ENCODE measurements around the gene MBTPS1.

The MBTPS1 gene

DNA sequence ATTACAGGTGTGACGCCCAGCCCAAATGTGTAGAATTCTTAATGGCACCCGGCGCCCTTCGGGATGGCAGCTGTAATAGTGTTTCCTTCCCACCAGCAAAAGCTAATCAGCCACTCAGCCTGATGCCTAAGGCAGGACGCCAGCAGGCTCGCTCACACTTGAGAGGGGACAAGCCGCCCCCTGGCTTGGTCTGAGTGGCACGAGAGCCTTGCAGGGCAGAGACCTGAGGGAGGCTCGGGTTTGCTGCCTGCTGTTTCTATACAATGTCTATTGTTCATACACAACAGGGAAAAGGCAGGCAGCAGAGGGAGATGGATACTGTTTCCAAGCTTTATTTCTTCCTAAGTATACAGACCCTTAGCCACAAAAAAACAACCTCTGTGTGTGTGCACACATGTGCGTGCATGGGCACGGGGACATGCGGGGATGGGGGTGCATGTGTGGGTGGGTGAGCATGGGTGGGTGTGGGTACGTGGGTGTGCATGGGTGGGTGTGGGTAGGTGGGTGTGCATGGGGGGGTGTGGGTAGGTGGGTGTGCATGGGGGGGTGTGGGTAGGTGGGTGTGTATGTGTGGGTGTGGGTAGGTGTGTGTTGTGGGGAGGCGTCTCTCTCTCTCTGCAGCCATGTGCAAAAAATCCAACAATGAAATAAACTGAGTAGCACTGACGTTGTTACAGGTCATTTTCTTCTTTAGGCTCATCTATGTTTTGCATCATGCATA, 84.1 kb downstream of the MBTPS1 start:
- no peak for DNase-seq

DNA sequence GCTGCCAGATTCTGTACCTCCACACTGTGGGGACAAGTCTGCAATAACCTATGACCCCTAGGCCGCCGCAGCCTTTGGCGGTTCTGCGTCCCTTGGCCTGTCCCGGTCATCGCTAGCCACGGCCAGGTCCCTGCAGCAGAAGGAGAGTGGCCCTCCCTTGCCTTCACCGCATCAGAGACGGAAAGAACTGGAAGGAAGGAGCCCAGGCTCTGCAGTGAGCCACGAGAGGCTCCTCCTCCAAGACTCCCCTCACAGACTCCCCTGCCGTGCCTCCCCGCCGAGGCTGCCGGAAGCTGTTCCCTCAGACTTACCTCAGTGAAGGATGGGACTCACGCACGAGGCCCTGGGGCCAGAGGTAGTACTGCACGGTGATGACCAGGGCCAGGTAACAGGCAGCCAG, 85.2 kb downstream of the MBTPS1 start:
- DNase-seq: no peak

DNA sequence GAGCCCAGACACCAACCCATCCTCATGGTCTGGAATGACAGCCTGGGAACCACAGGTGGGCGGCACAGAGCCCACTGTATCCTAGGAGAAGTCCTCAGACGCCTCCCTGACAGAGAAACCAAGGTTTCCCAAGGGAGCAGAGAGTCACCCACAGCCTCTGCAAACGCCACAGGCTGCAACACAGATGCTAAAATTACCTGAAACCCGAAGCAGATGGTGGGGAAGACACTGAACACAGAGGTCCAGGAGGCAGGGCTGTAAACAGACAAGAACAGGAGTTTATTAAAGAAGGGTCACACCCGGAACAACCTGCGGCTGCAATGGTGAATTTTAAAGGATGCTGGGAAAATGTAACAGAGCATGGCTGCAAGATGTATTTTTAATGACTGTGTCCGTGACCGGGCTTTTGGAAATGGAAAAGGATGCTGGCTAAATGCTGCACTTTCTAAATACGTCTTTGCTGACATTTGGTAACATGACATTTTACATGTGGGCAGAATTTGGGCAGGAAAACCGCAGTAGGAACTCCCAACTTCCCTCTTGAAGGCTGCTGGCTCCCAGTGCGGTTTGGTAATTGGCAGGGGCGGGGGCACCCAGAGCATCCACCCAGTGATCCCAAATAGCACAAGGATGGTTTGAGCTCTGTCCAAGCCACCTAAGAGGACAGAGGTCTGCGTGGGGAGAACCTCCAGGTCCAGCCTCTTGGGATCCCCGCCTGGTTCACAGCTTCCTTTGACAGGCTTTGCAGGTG, 87.3 kb downstream of the MBTPS1 start:
- DNase-seq: no peak

DNA sequence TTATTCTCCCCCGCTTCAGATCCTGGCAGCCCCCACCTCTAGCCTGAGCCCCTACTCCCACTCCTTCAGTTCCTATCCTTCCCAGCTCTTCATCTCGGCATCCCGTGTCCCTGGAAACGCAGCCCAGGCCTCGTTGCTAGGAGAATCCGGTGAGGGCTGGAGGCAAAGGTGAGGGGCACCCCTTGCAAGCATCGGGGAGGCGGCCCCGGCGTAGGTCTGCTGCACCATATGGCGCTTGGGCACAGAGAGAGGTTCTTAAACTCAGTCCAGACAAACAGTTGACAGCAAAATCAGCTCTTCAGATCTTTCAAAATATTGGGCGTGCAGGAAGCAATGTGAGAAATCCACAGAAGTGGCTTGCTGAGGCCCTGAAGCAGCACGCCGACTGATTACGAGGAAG, 89.1 kb downstream of the MBTPS1 start:
- DNase-seq: no peak

DNA sequence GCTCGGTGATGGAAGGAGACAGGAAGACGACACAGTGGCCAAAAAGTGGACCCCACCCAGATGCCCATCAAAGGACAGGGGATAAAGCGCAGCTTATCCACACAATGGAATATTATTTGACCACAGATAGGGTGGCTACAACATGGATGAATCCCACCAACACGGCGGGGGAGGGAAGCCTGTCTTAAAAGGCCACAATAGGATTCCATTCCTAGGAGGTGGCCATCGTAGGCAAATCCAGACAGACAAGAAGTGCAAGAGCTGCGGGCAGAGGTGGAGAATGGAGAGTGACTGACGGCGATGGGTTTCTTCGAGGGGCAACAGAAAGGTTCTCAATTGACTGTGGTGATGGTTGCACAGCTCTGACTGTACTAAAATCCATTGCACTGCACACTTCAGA, 90.1 kb downstream of the MBTPS1 start:
- no peak for DNase-seq

DNA sequence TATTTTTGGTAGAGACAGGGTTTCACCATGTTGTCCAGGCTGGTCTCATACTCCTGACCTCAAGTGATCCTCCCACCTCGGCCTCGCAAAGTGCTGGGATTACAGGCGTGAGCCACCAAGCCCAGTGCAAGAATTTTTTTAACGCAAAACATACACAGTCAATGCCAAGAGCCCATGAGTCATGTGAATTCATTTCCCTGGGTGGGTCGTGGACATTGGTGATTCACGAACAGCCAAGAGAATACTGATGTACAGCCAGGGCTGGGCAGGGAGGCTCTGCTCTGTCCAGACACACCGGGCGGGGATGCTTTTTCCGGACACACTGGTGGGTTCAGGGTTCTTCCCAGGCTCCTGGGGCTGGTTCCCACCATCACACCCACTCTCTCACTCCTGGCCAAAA, 91.9 kb downstream of the MBTPS1 start:
- no peak for DNase-seq

DNA sequence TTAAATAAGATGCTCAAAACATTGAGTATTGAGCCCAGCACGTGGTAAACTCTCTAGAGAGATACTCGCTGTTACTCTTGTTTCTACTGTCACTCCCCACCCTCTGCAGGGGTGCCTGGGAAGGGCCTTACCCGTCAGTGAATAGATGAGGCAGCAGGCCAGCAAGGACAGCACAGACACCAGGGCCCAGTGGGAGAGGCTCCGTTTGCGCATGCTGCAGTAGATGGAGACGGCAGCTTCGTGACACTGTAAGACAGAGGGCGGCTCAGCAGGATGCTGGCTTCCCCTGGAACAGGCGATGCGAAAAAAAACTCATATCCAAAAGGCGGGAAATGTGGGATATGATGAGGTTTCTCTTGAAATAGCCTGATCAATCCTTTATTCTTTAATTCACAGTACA, 94.1 kb downstream of the MBTPS1 start:
- DNase-seq: no peak

DNA sequence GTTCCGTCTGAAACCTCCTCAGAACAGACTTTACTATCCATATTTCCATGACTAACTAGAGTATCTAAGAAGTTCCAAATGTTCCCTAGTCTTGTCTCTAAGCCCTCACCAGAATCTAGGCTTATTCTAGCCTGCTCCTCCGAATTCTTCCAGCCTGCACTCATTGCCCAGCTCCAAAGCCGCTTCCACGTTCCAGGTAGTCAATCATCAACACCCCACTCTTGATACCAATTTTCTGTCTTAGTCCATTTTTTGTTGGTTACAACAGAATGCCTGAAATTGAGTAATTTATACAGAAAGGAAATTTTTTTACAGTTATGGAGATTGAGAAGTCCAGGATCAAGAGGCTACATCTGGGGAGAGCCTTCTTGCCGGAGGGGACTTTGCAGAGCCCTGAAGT, 95.3 kb downstream of the MBTPS1 start:
- DNase-seq: no peak

DNA sequence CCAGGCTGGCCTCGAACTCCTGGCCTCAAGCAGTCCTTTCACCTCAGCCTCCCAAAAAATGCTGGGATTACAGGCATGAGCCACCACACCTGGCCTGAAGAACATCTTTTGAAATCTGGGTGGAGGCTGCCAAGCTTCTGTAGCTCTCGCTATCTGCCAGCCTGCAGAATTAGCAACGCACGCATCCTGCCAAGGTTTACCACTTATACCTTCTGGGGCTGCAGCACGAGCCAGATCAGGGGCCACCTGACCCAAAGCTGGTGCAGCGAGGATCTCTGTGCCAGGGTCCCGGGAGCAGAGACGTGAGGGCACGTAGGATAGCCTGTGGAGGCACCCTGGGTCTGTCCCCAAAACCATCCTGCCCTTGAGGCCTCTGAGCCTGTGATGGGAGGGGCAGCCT, 96.4 kb downstream of the MBTPS1 start:
- DNase-seq: no peak

DNA sequence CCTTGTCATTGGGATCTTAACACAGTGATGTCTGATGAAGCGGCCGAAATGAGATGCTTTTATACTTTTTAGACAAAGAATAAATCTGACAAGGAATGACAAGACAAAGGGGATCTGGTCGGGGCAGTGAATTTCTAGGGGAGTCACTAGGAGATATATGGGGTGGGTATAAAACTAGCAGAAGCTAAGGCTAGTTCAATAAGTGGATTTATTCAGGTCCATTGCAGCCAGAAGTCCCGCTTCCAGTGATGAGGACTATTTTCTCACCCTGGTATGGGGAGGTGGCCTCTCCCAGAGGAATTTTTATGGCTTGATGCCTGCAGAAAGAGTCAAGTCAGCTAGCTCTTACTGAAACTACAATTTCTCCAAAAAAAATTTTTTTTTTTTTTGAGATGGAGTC, 98.0 kb downstream of the MBTPS1 start:
- no peak for DNase-seq

DNA sequence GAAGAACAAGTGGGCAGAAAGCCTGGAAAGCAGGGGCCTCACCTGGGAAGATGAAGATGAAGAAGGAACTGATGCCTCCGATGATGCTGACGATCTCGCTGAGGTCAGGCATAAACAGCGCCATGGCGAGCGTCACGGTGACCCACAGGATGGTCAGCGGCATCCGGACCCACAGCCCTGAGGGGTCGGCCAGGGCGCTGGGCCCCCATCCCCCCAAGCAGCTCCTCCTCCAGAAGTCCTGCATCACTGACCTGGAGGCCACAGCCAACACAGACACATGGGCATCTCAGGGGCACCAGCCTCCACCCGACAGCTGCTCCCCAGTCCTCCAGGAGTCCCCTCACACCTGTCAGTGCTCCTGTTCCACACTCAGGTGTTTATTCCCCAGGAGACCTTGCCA, 100.3 kb downstream of the MBTPS1 start:
- no peak for DNase-seq

DNA sequence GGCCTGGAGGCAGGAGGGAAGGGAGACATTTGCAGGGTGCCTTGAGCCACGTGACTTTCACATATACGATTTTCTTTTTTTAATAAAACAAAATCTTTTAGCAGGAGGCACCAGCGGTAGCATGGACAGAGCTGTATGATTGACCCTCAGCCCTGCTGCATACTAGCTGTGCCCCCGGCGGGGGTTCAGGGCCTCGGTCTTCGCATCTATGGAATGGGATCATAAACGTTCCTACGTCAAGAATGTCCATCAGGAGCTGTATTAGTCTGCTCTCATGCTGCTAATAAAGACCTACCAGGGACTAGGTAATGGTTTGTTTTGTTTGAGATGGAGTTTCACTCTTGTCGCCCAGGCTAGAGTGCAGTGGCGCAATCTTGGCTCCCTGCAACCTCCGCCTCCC, 101.3 kb downstream of the MBTPS1 start:
- DNase-seq: no peak

DNA sequence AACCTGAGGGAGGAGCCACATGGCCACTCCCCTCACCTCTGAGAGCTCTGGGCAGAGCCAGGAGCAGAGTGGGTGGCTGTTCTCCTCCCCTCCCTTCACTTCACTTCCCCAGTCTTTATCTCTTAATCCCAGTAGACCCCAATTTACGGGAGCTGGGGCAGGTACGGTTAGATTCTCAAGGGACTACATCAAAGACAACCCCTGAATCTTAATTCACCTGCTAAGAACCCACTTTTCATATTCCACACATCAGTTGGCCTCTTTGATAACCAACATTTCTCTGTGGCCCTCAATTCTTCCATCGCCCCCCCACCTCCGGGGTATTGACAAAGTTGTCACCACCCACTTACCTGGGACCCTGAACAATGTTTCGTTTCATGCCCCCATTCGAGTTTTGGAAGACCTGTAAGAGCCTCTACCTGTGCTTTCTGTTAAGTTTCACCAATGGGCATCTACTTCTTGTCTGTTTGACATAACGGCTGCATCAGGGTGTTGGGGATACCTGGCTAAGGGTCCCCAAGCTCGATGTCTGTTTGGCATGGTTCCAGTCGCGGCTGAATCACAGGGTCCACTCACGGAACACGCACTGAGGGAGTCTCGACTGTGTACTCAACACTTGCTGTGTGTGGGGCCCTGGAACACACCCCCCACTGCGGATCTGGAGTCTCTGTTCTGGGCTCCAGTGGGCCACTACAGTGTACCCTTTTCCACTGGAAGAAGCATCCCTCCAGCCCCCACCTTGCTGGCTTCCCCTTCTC, 102.0 kb downstream of the MBTPS1 start:
- DNase-seq: no peak

DNA sequence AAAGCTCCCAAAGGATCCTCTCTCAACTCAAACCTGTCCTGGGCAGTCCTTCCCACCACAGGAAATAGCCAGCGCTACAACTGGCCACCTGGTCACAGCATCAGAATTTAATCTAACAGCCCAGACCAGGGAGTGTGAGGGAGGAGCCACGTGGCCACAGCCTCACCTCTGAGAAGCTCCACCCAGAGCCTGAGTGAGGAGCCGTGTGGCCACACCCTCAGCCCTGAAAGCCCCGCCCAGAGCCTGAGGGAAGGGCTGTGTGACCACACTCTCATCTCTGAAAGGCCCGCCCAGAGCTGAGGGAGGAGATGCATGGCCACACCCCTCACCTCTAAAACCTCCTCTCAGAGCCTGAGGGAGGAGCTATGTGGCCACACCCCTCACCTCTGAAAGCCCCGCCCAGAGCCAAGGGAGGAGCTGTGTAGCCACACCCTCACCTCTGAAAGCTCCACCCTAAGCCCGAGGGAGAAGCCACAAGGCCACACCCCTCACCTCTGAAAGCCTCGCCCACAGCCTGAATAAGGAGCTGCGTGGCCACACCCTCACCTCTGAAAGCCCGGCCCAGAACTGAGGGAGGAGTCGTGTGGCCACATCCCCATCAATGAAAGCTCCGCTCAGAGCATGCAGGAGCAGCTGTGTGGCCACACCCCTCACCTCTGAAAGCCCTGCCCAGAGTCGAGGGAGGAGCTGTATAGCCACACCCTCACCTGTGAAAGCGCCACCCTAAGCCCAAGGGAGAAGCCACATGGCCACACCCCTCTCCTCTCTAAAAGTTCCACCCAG, 102.8 kb downstream of the MBTPS1 start:
- DNase-seq: peak; percentile 76

DNA sequence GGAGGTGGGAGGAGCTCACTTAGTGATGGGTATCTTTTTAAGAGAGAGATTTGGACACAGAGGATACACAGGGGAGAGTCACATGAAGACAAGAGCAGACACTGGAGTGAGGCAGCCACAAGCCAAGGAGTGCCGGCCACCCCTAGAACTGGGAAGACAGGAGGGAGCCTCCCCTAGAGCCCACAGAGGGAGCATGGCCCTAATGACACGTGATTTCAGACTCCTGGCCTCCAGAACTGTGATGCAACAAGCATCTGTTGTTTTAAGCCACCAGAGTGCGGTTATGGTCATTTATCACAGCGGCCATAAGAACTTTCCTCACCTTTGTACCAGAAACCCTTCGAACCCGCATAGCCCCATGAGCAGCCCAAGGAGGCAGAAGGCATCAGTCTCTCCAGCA, 107.5 kb downstream of the MBTPS1 start:
- no peak for DNase-seq

DNA sequence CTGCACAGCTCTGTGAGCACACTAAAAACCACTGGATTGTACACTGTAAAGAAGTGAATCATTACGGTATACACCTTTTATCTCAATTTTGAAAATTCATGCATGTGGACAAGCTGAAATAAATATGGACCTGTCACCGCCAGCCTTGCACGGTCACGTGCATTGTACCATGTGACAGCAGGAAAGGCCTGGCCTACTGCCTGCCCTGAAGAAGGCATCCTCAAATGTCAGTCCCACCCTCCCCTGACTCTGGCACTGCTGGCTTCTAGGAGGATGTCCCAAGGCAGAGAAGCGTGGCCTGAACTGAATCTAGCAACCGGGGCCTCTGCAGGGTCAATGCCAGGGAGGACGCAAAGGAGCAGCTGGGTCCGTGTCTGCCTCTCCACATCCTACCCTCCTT, 108.8 kb downstream of the MBTPS1 start:
- no peak for DNase-seq

DNA sequence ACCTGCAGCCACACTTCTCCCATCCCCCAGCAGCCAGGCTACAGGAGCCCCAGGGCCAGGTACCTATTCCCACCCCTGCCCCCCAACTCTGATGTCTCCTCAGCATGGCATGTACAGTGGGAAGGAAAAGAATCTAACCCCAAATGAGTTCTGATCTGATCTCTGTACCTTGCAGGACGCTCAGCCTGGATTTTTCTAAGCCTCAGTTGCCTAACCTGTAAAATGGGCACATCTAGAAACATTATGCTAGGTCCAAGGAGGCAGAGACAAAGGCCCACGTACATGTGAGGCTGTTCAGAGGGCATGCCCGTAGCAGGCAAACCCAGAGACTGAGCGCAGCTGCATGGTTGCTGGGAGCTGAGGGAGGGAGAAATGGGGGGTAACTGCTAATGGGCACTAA, 109.2 kb downstream of the MBTPS1 start:
- DNase-seq: no peak

DNA sequence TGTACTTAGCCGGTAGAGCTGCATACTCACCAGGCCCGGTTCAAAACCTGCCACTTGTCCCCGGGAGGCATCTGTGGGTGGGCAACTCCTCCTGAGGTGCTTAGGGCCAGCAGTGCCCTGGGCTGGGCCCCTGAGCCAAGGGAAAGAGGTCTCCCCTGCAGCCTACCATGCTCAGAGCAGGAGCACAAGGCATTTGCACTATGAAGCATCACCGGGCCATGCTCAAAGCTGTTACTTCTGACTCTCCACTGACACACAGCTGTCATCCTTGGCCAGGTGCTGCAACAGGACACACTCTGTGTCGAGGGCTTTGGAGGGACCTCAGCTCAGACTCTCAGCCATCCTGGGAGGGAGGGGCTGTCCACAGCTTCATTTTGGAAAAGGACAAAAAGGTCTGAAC, 111.4 kb downstream of the MBTPS1 start:
- DNase-seq: no peak

DNA sequence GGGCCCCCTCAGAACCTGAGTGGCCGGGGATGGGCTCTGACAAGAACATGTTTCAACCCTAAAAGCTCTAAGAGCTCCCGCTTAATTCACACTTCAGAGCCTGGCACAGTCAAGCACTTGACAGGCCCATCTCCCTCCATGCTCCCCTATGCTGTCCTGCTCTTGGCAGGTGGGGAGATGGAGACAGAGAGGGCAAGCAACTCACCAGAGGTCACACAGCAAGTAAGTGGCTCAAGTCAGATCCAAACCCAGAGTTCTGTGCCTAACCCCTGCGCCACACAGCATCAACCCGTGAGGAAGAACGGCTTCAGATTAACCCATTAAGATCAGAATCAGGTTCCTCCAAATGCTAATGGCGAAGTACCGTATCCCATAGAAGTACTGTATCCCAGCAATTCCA, 112.3 kb downstream of the MBTPS1 start:
- DNase-seq: no peak

Measured in NCI-H1048 (cell line).